GM23338 (cell line): ENCODE results near the gene RAD23B. TPM values are rescaled to one million over a fixed set of nuclear protein-coding genes. Genes with fewer than 3 reads are reported as not detected.

Experiments used
- ATAC-seq: fragments of 200-7000 bp; cut with Tn5 transposase; 3 replicates; pipeline ENCODE4 v1.9.1; 2020
- DNase-seq: peaks from one replicate; pipeline ENCODE4 v3.0.0-alpha.2; 2015; ENCODE audit warnings: low spot score
- H2AFZ ChIP-seq: fragments of 200-600 bp; sonication (generic); 2 replicates; pipeline ENCODE4 v1.8.0; 2016; ENCODE audit warnings: antibody characterized with exemption, mild to moderate bottlenecking, moderate library complexity
- H3F3A ChIP-seq: fragments of 200-600 bp; sonication (generic); replicated peaks from 2 replicates; pipeline ENCODE4 v1.8.0; 2017; ENCODE audit warnings: antibody characterized with exemption, mixed run types, low read depth
- H3K27ac ChIP-seq: fragments of 200-600 bp; sonication (generic); 2 replicates; pipeline ENCODE4 v1.6.1; 2016; ENCODE audit warnings: low read depth
- H3K27me3 ChIP-seq: fragments of 200-600 bp; sonication (generic); 2 replicates; pipeline ENCODE4 v1.8.0; 2016; ENCODE audit warnings: mild to moderate bottlenecking, mixed run types, moderate library complexity; ENCODE audit not compliant: insufficient read depth
- H3K36me3 ChIP-seq: fragments of 200-600 bp; sonication (generic); 2 replicates; pipeline ENCODE4 v1.8.0; 2016; ENCODE audit warnings: mild to moderate bottlenecking; ENCODE audit not compliant: insufficient read depth
- H3K4me1 ChIP-seq: fragments of 200-600 bp; sonication (generic); 2 replicates; pipeline ENCODE4 v1.8.0; 2016; ENCODE audit warnings: mild to moderate bottlenecking, moderate library complexity; ENCODE audit not compliant: insufficient read depth
- H3K4me2 ChIP-seq: fragments of 200-600 bp; sonication (generic); 2 replicates; pipeline ENCODE4 v1.7.1; 2017; ENCODE audit warnings: mixed run types
- H3K4me3 ChIP-seq: fragments of 200-600 bp; sonication (generic); 2 replicates; pipeline ENCODE4 v1.6.1; 2016; ENCODE audit warnings: mixed run types
- H3K79me2 ChIP-seq: fragments of 200-600 bp; sonication (generic); replicated peaks from 2 replicates; pipeline ENCODE4 v1.8.0; 2017; ENCODE audit warnings: mild to moderate bottlenecking; ENCODE audit not compliant: insufficient read depth
- H3K9me2 ChIP-seq: fragments of 200-600 bp; sonication (generic); 2 replicates; pipeline ENCODE4 v1.8.0; 2017; ENCODE audit not compliant: insufficient read depth
- H4K20me1 ChIP-seq: fragments of 200-600 bp; sonication (generic); replicated peaks from 2 replicates; pipeline ENCODE4 v1.8.0; 2017; ENCODE audit warnings: mild to moderate bottlenecking; ENCODE audit not compliant: insufficient read depth
- H3K27ac Mint-ChIP-seq: 2 replicates; pipeline ENCODE4 v1.8.0; 2020; ENCODE audit warnings: inconsistent platforms, mild to moderate bottlenecking, moderate library complexity, mixed read lengths
- H3K27me3 Mint-ChIP-seq: 3 replicates; pipeline ENCODE4 v1.8.0; 2022; ENCODE audit warnings: low read depth, mild to moderate bottlenecking, moderate library complexity, mixed read lengths, inconsistent platforms; ENCODE audit not compliant: insufficient read depth, poor library complexity
- H3K36me3 Mint-ChIP-seq: 3 replicates; pipeline ENCODE4 v1.8.0; 2021; ENCODE audit warnings: low read depth, mild to moderate bottlenecking, inconsistent platforms, moderate library complexity, mixed read lengths
- H3K4me1 Mint-ChIP-seq: 3 replicates; pipeline ENCODE4 v1.8.0; 2020; ENCODE audit warnings: mild to moderate bottlenecking, inconsistent platforms, mixed read lengths
- H3K4me3 Mint-ChIP-seq: 3 replicates; pipeline ENCODE4 v1.8.0; 2021; ENCODE audit warnings: moderate library complexity, mild to moderate bottlenecking, inconsistent platforms, mixed read lengths
- H3K9me3 Mint-ChIP-seq: 3 replicates; pipeline ENCODE4 v1.8.0; 2020; ENCODE audit warnings: moderate library complexity, mild to moderate bottlenecking, inconsistent platforms, mixed read lengths
- CREB1 ChIP-seq: fragments of 250-450 bp; sonication (Bioruptor Pico); IDR thresholded peaks from 2 replicates; pipeline ENCODE4 v1.5.0; 2020; ENCODE audit warnings: low read depth, mild to moderate bottlenecking, moderate library complexity
- ETS1 ChIP-seq: IDR thresholded peaks from 2 replicates; pipeline ENCODE4 v1.6.1; 2016; ENCODE audit warnings: antibody characterized with exemption
- EZH2 ChIP-seq: fragments of 200-600 bp; sonication (generic); IDR thresholded peaks from one replicate; pipeline ENCODE4 v1.8.0; 2017; ENCODE audit warnings: antibody characterized with exemption, mild to moderate bottlenecking, low read depth; ENCODE audit not compliant: unreplicated experiment
- NANOG ChIP-seq: IDR thresholded peaks from 2 replicates; pipeline ENCODE4 v1.6.1; 2016; ENCODE audit warnings: antibody characterized with exemption, borderline replicate concordance
- STAT1 ChIP-seq: IDR thresholded peaks from one replicate; pipeline ENCODE4 v1.6.1; 2016; ENCODE audit warnings: antibody characterized with exemption; ENCODE audit not compliant: unreplicated experiment
- ZNF462 ChIP-seq: fragments of 250-450 bp; sonication (Bioruptor Pico); IDR thresholded peaks from 2 replicates; pipeline ENCODE4 v1.5.0; 2020; ENCODE audit warnings: mild to moderate bottlenecking, moderate library complexity
- polyA plus RNA-seq: library from polyadenylated mRNA; unstranded; fragments of >200 nt; fragmentation: Nextera tagmentation; extraction: Ambion mirVana; gene quantifications from 2 replicates; pipeline ENCODE4 v1.2.1, GENCODE V29; 2016
- total RNA-seq: library from RNA; depleted of rRNA; stranded (reverse); fragments of >200 nt; shearing (Covaris generic); gene quantifications from 2 replicates; pipeline ENCODE4 v1.2.3, GENCODE V29; 2014

The RAD23B gene
- total and polyA plus RNA-seq, 2 experiments from 2014 or later, result 31.1 to 137 TPM

GRCh38 chr9:107266624-107267368, 16.3 kb upstream of the RAD23B start:
- no peak overlapping the region for H3K27ac Mint-ChIP-seq

GRCh38 chr9:107268560-107268959, 14.5 kb upstream of the RAD23B start:
- DNase-seq (no peak), ATAC-seq (no peak)
- H3K79me2 ChIP-seq, result no peaks in the 10 kb centered on the region
- Mint-ChIP-seq H3K9me3 (no peaks in the 10 kb centered on the region), H3K27me3 (peaks cover 3% of the 10 kb centered on the region), H3K27ac (no peak overlapping the region), H3K36me3 (no peaks in the 10 kb centered on the region), H3K4me1 (peaks cover 2% of the 10 kb centered on the region; the same call in 1 of the 3 replicates), H3K4me3 (no peak overlapping the region)
- no peaks in the 10 kb centered on the region for H3K36me3 ChIP-seq
- H3K4me1 ChIP-seq, result no peaks in the 10 kb centered on the region; the same call in 1 of the 2 replicates
- H3K4me2 ChIP-seq, result no peak overlapping the region
- H3K9me2 ChIP-seq, result no peaks in the 10 kb centered on the region
- H3K27me3 ChIP-seq, result no peaks in the 10 kb centered on the region
- no peak for TF ChIP-seq ZNF462 (CRISPR knock-in tag)
- H3F3A ChIP-seq, result no peaks in the 10 kb centered on the region
- H2AFZ ChIP-seq, result no peak overlapping the region
- H3K4me3 ChIP-seq, result no peak overlapping the region
- no peaks in the 10 kb centered on the region for H4K20me1 ChIP-seq
- H3K27ac ChIP-seq, result no peak overlapping the region

More at GRCh38 chr9:107266624-107267368, 16.3 kb upstream of the RAD23B start:
- DNase-seq (no peak), ATAC-seq (no peak)
- H3K4me3 Mint-ChIP-seq, result no peak overlapping the region
- no peak for TF ChIP-seq NANOG
- no peak for TF ChIP-seq STAT1
- TF ChIP-seq CREB1 (CRISPR knock-in tag), result no peak
- no peak for TF ChIP-seq ETS1
- TF ChIP-seq EZH2, result no peak
- Histone ChIP-seq H3K27ac (no peak overlapping the region), H2AFZ (no peak overlapping the region), H3K36me3 (no peaks in the 10 kb centered on the region), H3K9me2 (no peaks in the 10 kb centered on the region; the same call in 1 of the 2 replicates), H3F3A (no peaks in the 10 kb centered on the region), H3K27me3 (no peaks in the 10 kb centered on the region), H3K4me3 (no peak overlapping the region), H3K4me2 (no peak overlapping the region), H3K79me2 (no peaks in the 10 kb centered on the region), H3K4me1 (no peaks in the 10 kb centered on the region), H4K20me1 (no peaks in the 10 kb centered on the region)
- H3K36me3 Mint-ChIP-seq, result no peaks in the 10 kb centered on the region
- peaks cover 3% of the 10 kb centered on the region for H3K27me3 Mint-ChIP-seq
- no peaks in the 10 kb centered on the region for H3K9me3 Mint-ChIP-seq
- no peaks in the 10 kb centered on the region for H3K4me1 Mint-ChIP-seq
